Naive B cell (primary cell): ENCODE results near the gene C12orf57. TPM values are rescaled to one million over a fixed set of nuclear protein-coding genes. Genes with fewer than 3 reads are reported as not detected.

ENCODE experiments used
- ATAC-seq, 2 donors: fragments of 150-1000 bp; cut with Tn5 transposase; 2 replicates each; pipeline ENCODE4 v1.10.0; 2021; ENCODE audit warnings: low read depth in 2 of 2, mild to moderate bottlenecking in 2 of 2, moderate library complexity in 2 of 2
- DNase-seq: peaks from one replicate; pipeline ENCODE4 v3.0.0; 2022
- H3K27ac Mint-ChIP-seq, 6 donors: one replicate each; pipeline ENCODE4 v1.8.0; 2020 to 2022; ENCODE audit warnings: mild to moderate bottlenecking in 6 of 6, mixed read lengths in 6 of 6, moderate library complexity in 5 of 6, inconsistent platforms in 2 of 6
- H3K27me3 Mint-ChIP-seq, 3 donors: one replicate each; pipeline ENCODE4 v1.8.0; 2021 to 2022; ENCODE audit warnings: mixed read lengths in 3 of 3, mild to moderate bottlenecking in 1 of 3
- H3K36me3 Mint-ChIP-seq, 2 donors: one replicate each; pipeline ENCODE4 v1.8.0; 2020 to 2022; ENCODE audit warnings: mixed read lengths in 2 of 2, inconsistent platforms in 1 of 2, mild to moderate bottlenecking in 1 of 2
- H3K4me1 Mint-ChIP-seq, 3 donors: one replicate each; pipeline ENCODE4 v1.8.0; 2020 to 2022; ENCODE audit warnings: mixed read lengths in 3 of 3, inconsistent platforms in 1 of 3, mild to moderate bottlenecking in 1 of 3, moderate library complexity in 1 of 3
- H3K4me3 Mint-ChIP-seq, 8 donors: one replicate each; pipeline ENCODE4 v1.8.0; 2020 to 2022; ENCODE audit warnings: mild to moderate bottlenecking in 8 of 8, mixed read lengths in 8 of 8, moderate library complexity in 8 of 8, inconsistent platforms in 2 of 8
- H3K9me3 Mint-ChIP-seq, 7 donors: one replicate each; pipeline ENCODE4 v1.8.0; 2020 to 2022; ENCODE audit warnings: mixed read lengths in 7 of 7, mild to moderate bottlenecking in 5 of 7, inconsistent platforms in 2 of 7, moderate library complexity in 1 of 7
- polyA plus RNA-seq, 6 donors: library from polyadenylated mRNA; unstranded; fragments of 300-500 nt; fragmentation: Illumina TruSeq; gene quantifications; one replicate each; pipeline ENCODE4 v1.2.3, GENCODE V29; 2021; ENCODE audit warnings: low read depth in 6 of 6

C12orf57 gene
- polyA plus RNA-seq, 6 donors from 2014 or later = 126 to 211 (median 194) TPM

- H3K4me3 Mint-ChIP-seq = no peak overlapping the region
- H3K9me3 Mint-ChIP-seq = no peaks in the 10 kb centered on the region
- ATAC-seq (no peak), DNase-seq (no peak)
- peak overlapping the region in 3 of 6 donors; percentile 59 to 71 (median 65) for H3K27ac Mint-ChIP-seq
- peaks cover 11 to 18% (median 14%) of the 10 kb centered on the region in 3 donors for H3K4me1 Mint-ChIP-seq
- no peaks in the 10 kb centered on the region for H3K27me3 Mint-ChIP-seq
- H3K36me3 Mint-ChIP-seq = peaks cover 6 to 10% of the 10 kb centered on the region in 2 donors
Observed at GRCh38 chr12:6977653-6978052, 33.8 kb downstream of the C12orf57 start.

GRCh38 chr12:6978188-6978587 is 34.4 kb downstream of the C12orf57 start:
- Mint-ChIP-seq H3K27me3 (no peaks in the 10 kb centered on the region), H3K27ac (no peak overlapping the region), H3K4me3 (no peak overlapping the region), H3K36me3 (peaks cover 6 to 10% of the 10 kb centered on the region in 2 donors), H3K9me3 (no peaks in the 10 kb centered on the region), H3K4me1 (peaks cover 6 to 14% (median 11%) of the 10 kb centered on the region in 3 donors)
- ATAC-seq (no peak), DNase-seq (no peak)

- peaks cover 3 to 10% (median 9%) of the 10 kb centered on the region in 3 donors for H3K4me1 Mint-ChIP-seq
- H3K27ac Mint-ChIP-seq = no peak overlapping the region
- H3K27me3 Mint-ChIP-seq = no peaks in the 10 kb centered on the region
- no peaks in the 10 kb centered on the region for H3K9me3 Mint-ChIP-seq
- no peak for ATAC-seq
- H3K4me3 Mint-ChIP-seq = no peak overlapping the region
- H3K36me3 Mint-ChIP-seq = peaks cover 6 to 10% of the 10 kb centered on the region in 2 donors
- DNase-seq = no peak
Observed at GRCh38 chr12:6978611-6979011, 34.8 kb downstream of the C12orf57 start.

GRCh38 chr12:6979021-6979420 is 35.2 kb downstream of the C12orf57 start:
- ATAC-seq (no peak), DNase-seq (no peak)
- Mint-ChIP-seq H3K27ac (peak overlapping the region in 2 of 6 donors; percentile 7 to 65), H3K4me1 (peaks cover 3 to 5% (median 5%) of the 10 kb centered on the region in 3 donors), H3K4me3 (no peak overlapping the region), H3K36me3 (peaks cover 6 to 10% of the 10 kb centered on the region in 2 donors), H3K27me3 (no peaks in the 10 kb centered on the region), H3K9me3 (no peaks in the 10 kb centered on the region)

GRCh38 chr12:6979453-6979852 is 35.6 kb downstream of the C12orf57 start:
- DNase-seq (no peak), ATAC-seq (no peak)
- Mint-ChIP-seq H3K27ac (peak overlapping the region in 2 of 6 donors; percentile 7 to 65), H3K27me3 (no peaks in the 10 kb centered on the region), H3K36me3 (peaks cover 6 to 10% of the 10 kb centered on the region in 2 donors), H3K9me3 (no peaks in the 10 kb centered on the region), H3K4me1 (peaks cover 3 to 5% (median 3%) of the 10 kb centered on the region in 3 donors), H3K4me3 (no peak overlapping the region)

- no peaks in the 10 kb centered on the region for H3K27me3 Mint-ChIP-seq
- ATAC-seq = no peak
- no peaks in the 10 kb centered on the region for H3K9me3 Mint-ChIP-seq
- DNase-seq = no peak
- peak overlapping the region in 1 of 6 donors; percentile 25 for H3K27ac Mint-ChIP-seq
- peaks cover 6 to 10% of the 10 kb centered on the region in 2 donors for H3K36me3 Mint-ChIP-seq
- no peak overlapping the region for H3K4me3 Mint-ChIP-seq
- H3K4me1 Mint-ChIP-seq = peaks cover 3 to 5% (median 3%) of the 10 kb centered on the region in 3 donors
Observed at GRCh38 chr12:6980075-6980474, 36.3 kb downstream of the C12orf57 start.

GRCh38 chr12:6980740-6981139 is 36.9 kb downstream of the C12orf57 start:
- no peak for ATAC-seq
- Mint-ChIP-seq H3K9me3 (no peaks in the 10 kb centered on the region), H3K27ac (no peak overlapping the region), H3K4me1 (peaks cover 3 to 5% (median 3%) of the 10 kb centered on the region in 3 donors), H3K27me3 (no peaks in the 10 kb centered on the region), H3K4me3 (no peak overlapping the region), H3K36me3 (peaks cover 6 to 10% of the 10 kb centered on the region in 2 donors)
- DNase-seq = no peak

GRCh38 chr12:6981152-6982052 is 37.6 kb downstream of the C12orf57 start:
- H3K4me3 Mint-ChIP-seq = no peak overlapping the region
- H3K36me3 Mint-ChIP-seq = peaks cover 6 to 10% of the 10 kb centered on the region in 2 donors
- no peak for ATAC-seq
- no peaks in the 10 kb centered on the region for H3K27me3 Mint-ChIP-seq
- H3K9me3 Mint-ChIP-seq = no peaks in the 10 kb centered on the region
- peaks cover 0 to 5% (median 3%) of the 10 kb centered on the region in 3 donors for H3K4me1 Mint-ChIP-seq
- peak overlapping the region in 1 of 6 donors; percentile 12 for H3K27ac Mint-ChIP-seq
- no peak for DNase-seq

- H3K36me3 Mint-ChIP-seq = peaks cover 0 to 10% of the 10 kb centered on the region in 2 donors
Observed at GRCh38 chr12:6982532-6982931, 38.7 kb downstream of the C12orf57 start.

GRCh38 chr12:6987956-6988553 is 44.2 kb downstream of the C12orf57 start:
- DNase-seq (no peak), ATAC-seq (no peak)
- H3K27me3 Mint-ChIP-seq = no peaks in the 10 kb centered on the region
- H3K9me3 Mint-ChIP-seq = no peaks in the 10 kb centered on the region
- H3K4me3 Mint-ChIP-seq = no peak overlapping the region
- peak overlapping the region in 3 of 6 donors; percentile 16 to 49 (median 46) for H3K27ac Mint-ChIP-seq
- peaks cover 4 to 7% of the 10 kb centered on the region in 2 donors for H3K36me3 Mint-ChIP-seq
- peaks cover 0 to 4% (median 0%) of the 10 kb centered on the region in 3 donors for H3K4me1 Mint-ChIP-seq

More at GRCh38 chr12:6982532-6982931, 38.7 kb downstream of the C12orf57 start:
- no peak overlapping the region for H3K4me3 Mint-ChIP-seq
- peaks cover 0 to 3% (median 2%) of the 10 kb centered on the region in 3 donors for H3K4me1 Mint-ChIP-seq
- DNase-seq = no peak
- no peaks in the 10 kb centered on the region for H3K9me3 Mint-ChIP-seq
- ATAC-seq = no peak
- H3K27ac Mint-ChIP-seq = no peak overlapping the region
- H3K27me3 Mint-ChIP-seq = no peaks in the 10 kb centered on the region

Other genes starting within 250 kb of the C12orf57 start
- gene PIANP, start 243.2 kb upstream of the C12orf57 start, polyA plus RNA-seq = not detected
- 10 to 100 TPM; 26.4 to 43.9 (median 34.4) TPM for gene COPS7A, start 220.0 kb upstream of the C12orf57 start, polyA plus RNA-seq
- gene MLF2, start 190.9 kb upstream of the C12orf57 start, polyA plus RNA-seq = 100 to 1,000 TPM; 128 to 167 (median 150) TPM
- gene PTMS, start 177.7 kb upstream of the C12orf57 start, polyA plus RNA-seq = under 1 TPM in 1 of 6 donors, not detected in 5; 0.38 TPM
- under 1 TPM in 2 of 6 donors, not detected in 4; 0.16 to 0.17 TPM for gene LAG3, start 171.5 kb upstream of the C12orf57 start, polyA plus RNA-seq
- gene CD4, start 154.5 kb upstream of the C12orf57 start, polyA plus RNA-seq = 1 to 10 TPM in 3 of 6 donors, under 1 TPM in 3; 0.29 to 1.7 (median 1.1) TPM
- gene GPR162, start 122.2 kb upstream of the C12orf57 start, polyA plus RNA-seq = not detected
- not detected for gene P3H3, start 115.6 kb upstream of the C12orf57 start, polyA plus RNA-seq
- not detected for gene GNB3, start 103.1 kb upstream of the C12orf57 start, polyA plus RNA-seq
- 1 to 10 TPM in 1 of 6 donors, under 1 TPM in 3, not detected in 2; 0.74 to 1.0 (median 0.89) TPM for gene CDCA3, start 92.7 kb upstream of the C12orf57 start, polyA plus RNA-seq
- gene USP5, start 91.9 kb upstream of the C12orf57 start, polyA plus RNA-seq = 10 to 100 TPM; 28.5 to 45.1 (median 35.4) TPM
- gene TPI1, start 76.5 kb upstream of the C12orf57 start, polyA plus RNA-seq = 100 to 1,000 TPM; 294 to 712 (median 357) TPM
- gene SPSB2, start 70.7 kb upstream of the C12orf57 start, polyA plus RNA-seq = 10 to 100 TPM in 2 of 6 donors, 1 to 10 TPM in 4; 7.9 to 15.5 (median 8.9) TPM
- gene LRRC23, start 39.2 kb upstream of the C12orf57 start, polyA plus RNA-seq = 1 to 10 TPM; 4.1 to 8.7 (median 7.1) TPM
- gene ENO2, start 29.4 kb upstream of the C12orf57 start, polyA plus RNA-seq = 1 to 10 TPM; 3.8 to 8.4 (median 5.9) TPM
- gene ATN1, start 16.1 kb upstream of the C12orf57 start, polyA plus RNA-seq = 1 to 10 TPM in 3 of 6 donors, under 1 TPM in 2, not detected in 1; 0.57 to 2.2 (median 1.1) TPM
- gene RNU7-1, start 206 bp upstream of the C12orf57 start, polyA plus RNA-seq = not detected
- 1,000 to 10,000 TPM in 1 of 6 donors, 100 to 1,000 TPM in 5; 398 to 1,059 (median 612) TPM for gene PTPN6, start 7.3 kb downstream of the C12orf57 start, polyA plus RNA-seq
- 100 to 1,000 TPM; 107 to 127 (median 114) TPM for gene PHB2, start 26.6 kb downstream of the C12orf57 start, polyA plus RNA-seq
- 10 to 100 TPM; 69.7 to 82.7 (median 80.4) TPM for gene EMG1, start 26.9 kb downstream of the C12orf57 start, polyA plus RNA-seq
- gene LPCAT3, start 74.5 kb downstream of the C12orf57 start, polyA plus RNA-seq = 10 to 100 TPM; 14.4 to 30.7 (median 16.7) TPM
- gene C1S, start 116.7 kb downstream of the C12orf57 start, polyA plus RNA-seq = under 1 TPM in 1 of 6 donors, not detected in 5; 0.12 TPM
- 1 to 10 TPM in 4 of 6 donors, under 1 TPM in 1, not detected in 1; 0.95 to 3.1 (median 1.9) TPM for gene C1R, start 148.4 kb downstream of the C12orf57 start, polyA plus RNA-seq
- 1 to 10 TPM; 2.4 to 9.6 (median 3.5) TPM for gene C1RL, start 165.2 kb downstream of the C12orf57 start, polyA plus RNA-seq
- under 1 TPM in 1 of 6 donors, not detected in 5; 0.51 TPM for gene RBP5, start 184.9 kb downstream of the C12orf57 start, polyA plus RNA-seq
- 1 to 10 TPM in 5 of 6 donors, not detected in 1; 1.7 to 3.4 (median 2.9) TPM for gene CLSTN3, start 186.3 kb downstream of the C12orf57 start, polyA plus RNA-seq
- gene PEX5, start 245.7 kb downstream of the C12orf57 start, polyA plus RNA-seq = 10 to 100 TPM in 4 of 6 donors, 1 to 10 TPM in 2; 8.3 to 15.3 (median 12.3) TPM